Measurements from ENCODE around the gene INTS11.
A peak's percentile ranks its signal among the peaks of the same experiment; 100 is the strongest.

GRCh38 chr1:1344655-1345361 lies 20.3 kb upstream of the INTS11 start:
- TF ChIP-seq POLR2A (IDR thresholded peaks at IDR 0.05): no peak
- TF ChIP-seq CTCF (IDR thresholded peaks at IDR 0.05): peak in 4 of 6 experiments; percentile 24 to 40 (median 32)
